H7 (cell line): ENCODE data around the gene ZNF468. TPM values are rescaled to one million over a fixed set of nuclear protein-coding genes. Genes with fewer than 3 reads are reported as not detected.

Experiments used
- total RNA-seq: library from RNA; depleted of rRNA; stranded (reverse); fragments of >200 nt; shearing (Covaris generic); gene quantifications from 2 replicates; pipeline ENCODE4 v1.2.3, GENCODE V29; 2014; rRNA removed

ZNF468 gene
- total RNA-seq, 1 experiment from 2014 or later, result 34.1 TPM

Other genes with a start within 250 kb of the ZNF468 start
- 16.5 and 35.1 TPM in 2 replicates for gene ZNF83, start 219.3 kb downstream of the ZNF468 start, total RNA-seq
- 10.0 and 10.7 TPM in 2 replicates for gene ZNF611, start 122.6 kb downstream of the ZNF468 start, total RNA-seq
- 5.8 TPM in 2 replicates for gene ZNF600, start 70.8 kb downstream of the ZNF468 start, total RNA-seq
- gene ZNF28, start 36.0 kb downstream of the ZNF468 start, total RNA-seq, result 18.5 and 23.9 TPM in 2 replicates
- gene ZNF320, start 40.0 kb upstream of the ZNF468 start, total RNA-seq, result 13.1 and 24.0 TPM in 2 replicates
- gene ZNF888, start 65.8 kb upstream of the ZNF468 start, total RNA-seq, result 4.6 and 5.7 TPM in 2 replicates
- 14.8 and 22.2 TPM in 2 replicates for gene ZNF816, start 105.3 kb upstream of the ZNF468 start, total RNA-seq
- gene ERVV-1, start 156.3 kb upstream of the ZNF468 start, total RNA-seq, result 0.17 and 0.33 TPM in 2 replicates
- 0.14 and 1.1 TPM in 2 replicates for gene ERVV-2, start 187.1 kb upstream of the ZNF468 start, total RNA-seq
- 21.6 and 48.7 TPM in 2 replicates for gene ZNF160, start 245.8 kb upstream of the ZNF468 start, total RNA-seq